ENCODE data around the gene RBMS3. TPM values are rescaled to one million over a fixed set of nuclear protein-coding genes. Genes with fewer than 3 reads are reported as not detected.
"Not testable (repeated sequence)": the region's sequence is repeated elsewhere in the genome, so short reads cannot be mapped to it uniquely, and the experiment has no call there.

RBMS3 gene
- total RNA-seq, 2 donors from 2014 or later: 7.1 to 11.5 TPM

DNA sequence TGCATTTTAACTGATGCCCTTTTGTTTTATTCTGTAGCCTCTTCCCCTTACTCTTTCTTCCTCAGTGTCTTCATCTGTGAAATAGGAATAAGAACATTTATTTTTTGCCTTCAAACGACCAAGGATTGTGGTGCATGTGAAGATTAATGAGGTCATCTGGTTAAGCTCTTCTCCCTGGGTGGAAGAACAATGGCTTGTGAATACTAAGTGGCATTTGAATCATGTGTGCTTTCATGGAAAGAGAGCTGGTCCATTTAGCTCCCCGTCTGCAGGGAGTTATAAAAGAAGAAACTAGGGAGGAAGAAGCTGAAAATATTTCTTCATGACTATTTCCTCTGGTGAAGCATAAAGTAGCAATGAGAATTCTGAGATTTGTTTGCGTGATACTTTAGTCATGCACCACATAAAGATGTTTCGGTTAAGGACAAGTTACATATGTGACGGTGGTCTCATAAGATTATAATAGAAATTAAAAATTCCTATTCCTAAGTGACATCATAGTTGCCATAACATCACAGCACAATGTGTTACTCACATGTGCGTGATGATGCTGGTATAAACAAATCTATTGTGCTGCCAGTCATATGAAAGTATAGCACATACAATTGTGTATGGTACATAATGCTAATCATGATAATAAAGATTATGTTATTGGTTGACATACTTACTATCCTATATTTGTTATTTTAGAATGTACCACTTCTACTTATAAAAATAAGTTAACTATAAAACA is 374.3 kb downstream of the RBMS3 start:
- ATAC-seq: no peak
- intact Hi-C loops (cut with DNase I, micrococcal nuclease): no loop called here
- no peak for DNase-seq

DNA sequence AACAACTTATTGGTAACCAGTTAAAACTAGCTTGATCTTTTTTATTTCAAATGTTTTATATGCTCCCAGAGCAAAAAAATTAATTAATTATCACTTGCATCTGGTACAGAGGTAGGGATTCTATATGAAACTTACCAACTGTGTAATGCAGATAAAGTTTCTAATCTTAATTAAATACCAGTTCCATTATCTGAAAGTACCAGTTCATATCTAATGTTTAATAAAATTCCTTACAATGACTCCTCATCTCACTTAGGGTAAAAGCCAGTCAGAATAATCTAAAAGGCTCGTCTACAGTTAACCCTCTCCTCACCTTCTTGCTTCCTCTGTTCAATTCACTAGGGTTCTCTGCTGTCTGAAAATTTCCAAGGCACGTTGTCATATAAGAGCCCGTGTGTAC is 384.8 kb downstream of the RBMS3 start:
- DNase-seq (no peak), ATAC-seq (no peak)
- intact Hi-C loops (cut with DNase I, micrococcal nuclease): no loop called here

DNA sequence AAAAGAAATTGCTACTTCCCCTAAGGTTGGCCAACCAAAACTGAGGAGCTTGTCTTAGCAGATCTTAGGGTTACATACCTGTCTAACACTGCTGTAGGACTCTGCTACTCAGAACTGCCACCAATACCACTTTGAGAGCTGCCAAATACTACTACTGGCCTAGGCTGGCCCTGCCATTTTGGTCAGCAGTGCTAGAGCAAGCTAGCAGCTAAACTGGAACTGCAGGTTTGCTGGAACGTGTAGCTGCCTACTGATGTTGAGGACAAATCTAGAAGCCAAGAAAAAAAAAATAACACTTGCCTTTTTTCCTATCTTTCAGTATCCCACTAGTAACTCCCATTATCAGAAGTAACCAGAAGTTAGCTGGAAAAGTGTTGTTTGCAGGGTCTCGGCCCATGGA is 387.4 kb downstream of the RBMS3 start:
- DNase-seq (no peak), ATAC-seq (no peak)
- intact Hi-C loops (cut with DNase I, micrococcal nuclease): no loop called here

DNA sequence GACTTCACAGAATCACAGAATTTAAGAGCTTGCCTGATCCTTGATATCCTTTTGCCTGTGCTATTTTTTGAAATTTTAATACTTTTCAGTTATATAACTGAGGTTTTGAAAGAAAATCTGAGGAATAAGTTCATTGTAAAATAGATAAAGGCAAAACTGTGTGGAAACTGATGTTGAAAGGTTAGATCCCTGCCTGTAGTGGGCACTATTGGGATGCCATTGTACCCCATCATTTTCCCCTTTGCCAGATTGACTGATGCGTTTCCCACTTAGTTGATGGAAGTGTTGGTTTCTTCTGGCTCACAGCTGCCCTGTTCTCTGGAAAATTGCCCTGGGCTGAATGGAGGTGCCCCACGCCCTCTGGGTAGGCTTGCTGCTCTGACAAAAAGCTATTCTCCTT is 387.9 kb downstream of the RBMS3 start:
- DNase-seq: no peak
- intact Hi-C loops (cut with DNase I, micrococcal nuclease): no loop called here
- no peak for ATAC-seq

DNA sequence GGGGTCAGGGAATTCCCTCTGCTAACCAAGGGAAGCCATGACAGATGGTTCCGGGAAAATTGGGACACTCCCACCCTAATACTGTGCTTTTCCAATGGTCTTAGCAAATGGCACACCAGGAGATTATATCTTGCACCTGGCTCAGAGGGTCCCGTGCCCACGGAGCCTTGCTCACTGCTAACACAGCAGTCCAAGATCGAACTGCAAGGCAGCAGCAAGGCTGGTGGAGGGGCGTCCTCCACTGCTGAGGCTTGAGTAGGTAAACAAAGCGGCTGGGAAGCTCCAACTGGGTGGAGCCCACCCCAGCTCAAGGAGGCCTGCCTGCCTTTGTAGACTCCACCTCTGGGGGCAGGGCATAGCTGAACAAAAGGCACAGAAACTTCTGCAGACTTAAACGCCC is 389.6 kb downstream of the RBMS3 start:
- DNase-seq; intact Hi-C loops (cut with DNase I, micrococcal nuclease); ATAC-seq: not testable (repeated sequence)

DNA sequence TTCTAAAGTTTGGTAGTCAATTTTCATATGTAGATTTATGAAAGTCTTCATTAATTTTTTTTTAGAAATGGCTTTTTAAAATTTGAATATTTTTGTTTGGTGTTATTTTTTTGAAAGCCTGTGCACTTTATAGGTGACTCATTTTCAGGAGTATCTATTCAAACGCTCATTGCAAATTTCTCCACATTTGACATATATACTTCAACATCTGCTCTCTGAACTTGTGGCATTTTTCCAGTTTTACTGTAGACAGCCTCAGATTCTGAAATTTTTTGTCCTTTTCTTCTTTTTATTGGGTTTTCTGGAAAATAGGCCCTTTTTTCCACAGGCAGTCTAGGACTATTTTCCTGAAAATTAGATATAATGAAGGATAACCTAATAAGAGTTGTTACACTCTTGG is 396.6 kb downstream of the RBMS3 start:
- no peak for ATAC-seq
- intact Hi-C loops (cut with DNase I, micrococcal nuclease): no loop called here

DNA sequence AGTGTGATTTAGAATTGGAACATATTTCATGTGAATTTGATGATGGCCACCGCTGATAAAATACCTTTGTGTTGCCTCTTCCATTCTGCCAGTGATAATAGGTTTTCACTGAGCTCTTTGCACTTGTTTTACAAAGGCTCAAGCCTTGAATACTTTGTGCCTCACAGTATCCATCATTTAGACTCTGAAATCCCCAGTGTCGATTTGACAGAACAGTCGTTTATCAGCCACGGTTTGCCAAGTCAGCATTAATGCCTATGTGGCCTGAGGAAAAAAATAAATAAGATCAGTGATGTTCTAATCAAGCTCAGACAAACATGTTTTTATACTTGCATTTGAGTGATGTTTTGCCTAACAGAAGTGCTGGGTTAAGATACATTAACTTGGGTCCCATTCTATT is 399.1 kb downstream of the RBMS3 start:
- no peak for DNase-seq
- no peak for ATAC-seq
- intact Hi-C loops (cut with DNase I, micrococcal nuclease): no loop called here

More for the DNA sequence above, 396.6 kb downstream of the RBMS3 start:
- no peak for DNase-seq

DNA sequence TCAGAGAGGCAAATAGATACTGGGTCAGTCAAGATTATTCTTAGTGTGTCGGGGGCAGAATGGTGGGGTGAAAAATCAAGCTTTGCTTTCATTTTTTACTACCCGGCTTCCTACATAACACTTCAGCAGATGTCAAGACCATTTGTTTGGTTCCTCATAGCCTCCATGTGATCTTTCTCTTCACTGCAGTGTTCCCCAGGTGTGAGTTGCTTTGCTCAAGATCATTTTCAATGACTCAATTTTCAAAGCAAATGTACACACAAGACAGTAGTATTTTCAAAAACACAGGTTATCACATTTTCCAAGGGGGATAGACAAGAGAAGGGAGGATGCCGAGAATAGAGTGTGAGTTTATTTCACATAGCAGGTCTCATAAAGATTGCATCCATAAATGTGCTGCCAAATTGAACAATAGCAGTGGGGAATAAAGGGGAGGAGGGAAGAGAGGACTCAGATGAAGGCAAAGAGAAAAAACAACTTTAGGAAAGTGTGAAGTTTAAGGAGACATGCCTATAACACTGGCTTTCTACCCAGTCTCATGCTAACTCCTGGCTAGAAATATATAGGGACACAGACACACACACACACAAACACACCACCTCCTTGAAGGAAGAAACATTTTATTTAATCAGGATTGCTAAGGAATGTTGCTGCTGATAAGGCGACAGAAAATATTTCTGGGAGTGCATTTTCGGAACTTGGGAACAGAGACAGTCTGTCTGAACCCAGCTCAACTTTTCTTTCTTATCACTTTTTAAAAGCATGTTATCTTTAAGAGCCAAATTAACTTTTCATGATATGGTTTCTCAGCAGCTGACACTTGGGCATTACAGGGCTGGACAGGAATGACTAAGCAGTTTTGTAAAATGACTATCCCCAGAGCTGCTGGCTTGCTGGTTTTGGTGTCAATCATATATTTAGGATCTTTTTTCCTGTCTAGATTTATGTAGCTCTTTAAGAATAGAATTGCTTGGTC is 402.4 kb downstream of the RBMS3 start:
- DNase-seq (no peak), ATAC-seq (no peak)
- intact Hi-C loops (cut with DNase I, micrococcal nuclease): no loop called here

DNA sequence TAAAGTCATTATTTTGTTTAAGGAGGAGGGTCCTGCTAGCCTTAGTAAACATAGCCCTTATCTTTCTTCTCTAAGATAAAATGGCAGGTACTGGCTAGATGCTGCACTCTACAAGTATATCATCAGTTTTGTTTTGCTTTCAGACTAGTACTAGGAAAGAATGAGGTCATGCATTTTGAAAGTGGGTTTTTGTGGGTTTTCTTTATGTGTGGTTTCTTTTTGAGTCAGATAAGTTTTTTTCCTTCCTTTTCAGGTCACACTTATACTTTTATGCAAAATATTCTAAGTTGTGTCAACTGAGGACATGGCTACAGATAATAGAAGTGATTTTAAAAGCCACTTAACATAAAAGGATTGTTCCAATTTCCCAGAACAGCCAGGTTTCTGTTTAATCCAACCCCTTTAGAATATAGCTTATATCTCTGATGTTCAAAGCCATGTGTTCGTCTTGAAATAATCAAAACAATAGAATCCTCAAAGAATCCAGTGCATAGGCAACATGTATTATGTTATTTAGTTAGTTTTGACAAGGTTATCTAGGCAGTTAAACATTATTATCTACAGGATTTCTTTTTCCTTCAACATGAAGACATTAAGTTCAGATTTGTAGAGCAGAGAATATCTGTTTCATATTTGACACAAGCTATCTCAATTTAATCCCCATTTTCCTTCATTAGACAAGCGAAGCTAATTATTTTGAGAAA is 406.2 kb downstream of the RBMS3 start:
- ATAC-seq (no peak), DNase-seq (no peak)
- intact Hi-C loops (cut with DNase I, micrococcal nuclease): no loop called here

DNA sequence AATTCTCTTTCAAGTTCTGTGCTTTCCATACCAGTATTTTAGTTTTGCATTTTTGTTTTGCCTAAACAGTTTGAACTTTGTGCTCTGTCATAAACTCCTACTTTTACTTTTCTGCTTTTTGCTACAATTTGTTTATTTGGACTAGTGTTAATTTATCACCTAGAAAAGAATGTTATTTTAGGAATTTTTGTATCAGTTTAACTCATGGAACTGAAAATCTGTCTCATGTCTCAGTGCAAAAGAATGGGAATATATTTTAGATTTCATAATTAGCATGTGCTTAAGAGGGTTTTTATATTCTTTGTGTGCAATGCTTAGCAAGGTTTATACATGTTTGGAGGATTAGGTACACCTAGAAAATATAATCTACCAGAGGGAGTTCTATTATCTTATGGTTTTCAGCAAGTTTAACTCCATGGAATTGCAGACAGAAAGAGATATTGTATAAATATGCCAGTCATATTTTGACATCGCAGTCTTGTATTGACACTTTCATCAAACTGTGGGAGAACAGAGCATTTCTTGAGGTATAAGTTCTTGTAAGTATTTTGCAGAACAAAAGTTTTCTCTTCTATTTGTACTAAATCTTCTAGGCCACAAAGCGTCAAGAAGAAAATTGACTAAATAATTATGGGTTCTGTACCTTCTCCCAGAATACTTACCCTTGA is 409.9 kb downstream of the RBMS3 start:
- intact Hi-C loops (cut with DNase I, micrococcal nuclease): loop anchor here in 1 of 2 donors (10.0 kb wide), 1 partner anchor 406 kb away; the partner anchor contains the start of gene RBMS3
- DNase-seq (no peak), ATAC-seq (no peak)

DNA sequence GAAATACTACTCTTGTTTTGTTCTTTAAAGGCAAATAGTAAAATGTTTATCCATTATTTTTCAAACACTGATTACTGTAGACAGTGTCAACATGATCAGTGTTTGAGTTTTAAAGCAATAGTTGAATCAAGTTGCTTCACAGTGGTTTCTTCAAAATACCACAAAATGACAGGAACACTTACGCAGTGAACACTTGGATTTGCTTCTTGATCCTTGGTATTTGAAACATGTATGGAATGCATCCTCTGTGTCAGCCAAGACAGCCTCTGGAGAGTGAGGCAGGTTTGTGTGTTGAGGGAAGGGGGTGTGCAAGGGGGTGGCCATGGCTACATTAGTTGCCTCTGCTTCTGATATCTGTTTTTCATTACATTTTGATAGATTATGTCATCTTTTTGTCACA is 413.0 kb downstream of the RBMS3 start:
- ATAC-seq (no peak), DNase-seq (no peak)
- intact Hi-C loops (cut with DNase I, micrococcal nuclease): loop anchor here in 1 of 2 donors (10.0 kb wide), 1 partner anchor 409 kb away; the partner anchor contains the start of gene RBMS3

DNA sequence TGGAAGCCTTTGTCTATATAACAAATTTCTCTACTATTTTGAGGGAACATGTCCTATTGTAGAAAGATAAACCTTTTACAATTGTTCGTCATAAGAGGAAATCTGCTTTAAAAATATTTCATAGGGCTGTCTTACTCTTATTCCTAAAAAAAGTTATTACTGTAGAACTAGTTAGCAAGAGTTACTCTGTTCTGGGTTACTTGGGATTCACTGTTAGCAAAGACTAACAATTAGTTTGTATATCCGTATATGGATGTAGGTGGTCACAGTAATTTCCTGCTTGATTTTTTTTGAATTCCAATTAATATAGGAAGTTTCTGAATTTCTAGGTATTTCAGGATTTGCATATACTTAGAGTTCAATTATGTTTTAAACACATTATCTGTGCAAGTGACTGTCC is 413.5 kb downstream of the RBMS3 start:
- no peak for ATAC-seq
- intact Hi-C loops (cut with DNase I, micrococcal nuclease): loop anchor here in 1 of 2 donors (10.0 kb wide), 1 partner anchor 410 kb away; the partner anchor contains the start of gene RBMS3
- no peak for DNase-seq

DNA sequence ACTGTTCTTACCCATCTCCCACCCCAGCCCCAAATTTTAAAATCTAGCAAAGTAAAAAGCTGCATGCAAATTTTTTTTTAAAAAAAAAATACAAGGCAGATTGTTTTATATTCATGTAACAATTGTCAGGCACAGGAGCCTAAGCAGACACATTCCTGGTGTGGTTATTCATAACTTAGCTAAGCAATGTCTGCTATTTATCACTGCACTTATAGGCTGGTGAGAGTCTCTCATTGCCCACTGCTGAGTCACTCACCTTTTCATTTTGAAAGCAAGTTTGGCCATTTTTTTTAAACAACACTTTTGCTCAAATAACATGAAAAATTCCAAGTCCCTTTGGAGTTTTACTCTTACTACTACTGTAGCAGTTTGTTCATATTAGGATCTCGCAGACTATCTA is 413.9 kb downstream of the RBMS3 start:
- DNase-seq (no peak), ATAC-seq (no peak)
- intact Hi-C loops (cut with DNase I, micrococcal nuclease): loop anchor here in 1 of 2 donors (10.0 kb wide), 1 partner anchor 410 kb away; the partner anchor contains the start of gene RBMS3

DNA sequence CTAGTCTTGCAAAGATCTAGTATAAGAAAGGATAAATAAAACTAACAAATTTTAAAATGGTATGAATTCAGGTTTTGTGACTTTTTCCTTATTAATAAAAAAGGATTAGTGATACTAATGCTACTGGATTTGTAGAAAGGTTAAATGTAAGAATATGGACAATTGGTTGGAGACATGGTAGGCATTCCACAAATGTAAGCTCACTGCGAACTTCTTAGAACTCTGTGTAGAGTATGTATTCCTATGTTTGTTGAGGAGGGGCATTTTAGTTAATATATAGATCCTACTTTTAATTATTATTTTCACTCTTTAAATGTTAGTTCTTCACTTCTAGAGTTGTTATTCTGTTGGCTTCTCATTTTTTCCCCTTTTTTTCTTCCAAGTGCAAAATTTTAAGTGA is 414.3 kb downstream of the RBMS3 start:
- intact Hi-C loops (cut with DNase I, micrococcal nuclease): loop anchor here in 1 of 2 donors (10.0 kb wide), 1 partner anchor 410 kb away; the partner anchor contains the start of gene RBMS3
- ATAC-seq (no peak), DNase-seq (no peak)

DNA sequence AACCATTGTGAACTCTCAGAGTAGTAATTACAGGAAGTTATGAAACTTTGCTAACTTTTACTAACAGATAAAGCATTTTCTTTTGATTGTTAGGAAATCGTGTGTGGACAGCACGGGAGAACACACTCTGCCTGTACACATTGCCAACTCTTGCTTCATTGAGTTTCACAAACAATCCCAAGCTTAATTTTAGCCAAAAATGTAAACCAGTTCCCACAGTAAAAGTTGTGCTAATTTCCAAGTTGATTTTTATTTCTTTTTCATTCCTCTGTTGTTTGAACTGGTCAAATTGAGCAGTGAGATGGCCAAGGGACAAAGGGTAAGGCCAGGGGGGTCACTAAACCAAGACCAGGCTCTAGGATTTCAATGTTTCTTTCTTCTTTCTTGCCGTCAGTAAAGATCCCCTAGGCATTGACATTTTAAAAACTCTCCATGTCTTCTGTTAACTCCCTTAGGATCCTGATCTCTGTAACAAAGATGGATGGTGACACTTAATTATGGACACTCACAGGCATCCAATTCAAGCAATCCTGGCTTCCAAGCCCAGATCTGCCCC is 414.9 kb downstream of the RBMS3 start:
- ATAC-seq: no peak
- intact Hi-C loops (cut with DNase I, micrococcal nuclease): loop anchor here in 1 of 2 donors (10.0 kb wide), 1 partner anchor 411 kb away; the partner anchor contains the start of gene RBMS3
- no peak for DNase-seq

DNA sequence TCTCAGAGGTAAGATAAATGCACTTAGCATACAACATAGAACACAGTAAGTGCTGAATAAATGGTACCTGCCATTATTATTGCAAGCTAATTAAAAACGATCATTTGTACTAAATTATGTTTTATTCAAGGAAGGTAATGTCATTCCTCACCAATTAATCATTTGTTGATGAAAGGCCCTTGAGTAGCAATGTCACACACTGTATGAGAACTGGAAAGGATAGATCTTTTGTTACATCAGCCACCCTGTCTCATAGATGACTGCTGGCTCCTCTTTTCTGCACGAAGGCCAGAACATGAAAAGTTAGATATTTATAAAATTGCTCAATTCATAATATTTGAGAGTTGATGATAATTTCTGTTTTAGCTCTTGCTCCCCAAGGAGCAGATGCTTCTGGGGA is 415.4 kb downstream of the RBMS3 start:
- DNase-seq (no peak), ATAC-seq (no peak)
- intact Hi-C loops (cut with DNase I, micrococcal nuclease): loop anchor here in 1 of 2 donors (10.0 kb wide), 1 partner anchor 412 kb away; the partner anchor contains the start of gene RBMS3

DNA sequence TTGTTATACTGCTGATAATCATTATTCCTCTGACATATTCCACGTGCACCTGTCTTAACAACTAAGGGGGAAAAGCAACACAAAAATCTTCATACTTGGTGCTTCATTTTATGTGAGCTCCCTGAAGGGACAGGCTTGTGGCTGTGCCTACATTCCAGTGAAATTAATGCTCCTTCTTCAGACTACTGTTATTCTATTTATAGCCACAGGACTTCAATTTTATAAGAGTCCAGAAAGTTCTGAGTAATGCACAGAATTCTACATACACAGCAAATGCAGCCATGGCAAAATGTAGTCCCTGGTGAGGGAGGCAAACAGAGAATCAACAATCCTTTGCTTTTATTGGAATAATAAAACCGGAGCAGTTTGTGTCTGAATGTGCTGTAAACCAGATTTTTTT is 417.1 kb downstream of the RBMS3 start:
- no peak for DNase-seq
- ATAC-seq: no peak
- intact Hi-C loops (cut with DNase I, micrococcal nuclease): loop anchor here in 1 of 2 donors (10.0 kb wide), 1 partner anchor 413 kb away; the partner anchor contains the start of gene RBMS3

DNA sequence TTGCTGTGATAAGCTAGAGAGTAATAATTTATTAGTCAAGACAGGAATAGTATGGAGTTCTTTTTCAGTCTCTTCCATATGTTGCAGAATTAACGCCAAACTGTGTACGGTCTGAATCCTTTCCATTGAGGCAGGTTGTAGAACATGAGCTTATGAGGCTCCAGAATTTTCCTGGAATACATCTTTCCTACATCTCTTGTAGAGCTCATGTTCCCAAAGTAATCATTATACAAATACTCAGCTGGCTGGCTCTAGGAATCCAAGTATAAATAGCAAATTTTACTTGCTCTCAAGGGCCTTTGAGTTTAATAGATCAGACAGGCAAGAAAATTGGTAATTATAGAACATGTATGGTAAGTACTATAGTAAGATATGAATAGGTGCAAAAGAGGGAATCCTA is 419.4 kb downstream of the RBMS3 start:
- DNase-seq (no peak), ATAC-seq (no peak)
- intact Hi-C loops (cut with DNase I, micrococcal nuclease): no loop called here
